Adrenal gland (tissue), 5 donors: ENCODE measurements around the gene RPS28.

Experiments used
- POLR2A ChIP-seq, 2 donors: fragments of 450-650 bp; IDR thresholded peaks; one replicate each; pipeline ENCODE4 v1.6.1; 2017; ENCODE audit warnings: antibody characterized with exemption in 2 of 2, mild to moderate bottlenecking in 2 of 2, moderate library complexity in 1 of 2
- TF ChIP-seq, protein P1 (sequence below), 6 experiments: fragments of 450-650 bp in 4 of 6; fragments of 200-600 bp in 2 of 6; sonication (generic) in 1 of 6; IDR thresholded peaks; 1 replicate in 5 of 6; 2 replicates in 1 of 6; pipeline versions ENCODE4 v1.5.1 to v1.8.0; 2016 to 2021; ENCODE audit warnings: antibody characterized with exemption in 6 of 6, mild to moderate bottlenecking in 2 of 6, moderate library complexity in 1 of 6
- donor health status: DM: no; HTN: no; CAD: no.

DNA sequence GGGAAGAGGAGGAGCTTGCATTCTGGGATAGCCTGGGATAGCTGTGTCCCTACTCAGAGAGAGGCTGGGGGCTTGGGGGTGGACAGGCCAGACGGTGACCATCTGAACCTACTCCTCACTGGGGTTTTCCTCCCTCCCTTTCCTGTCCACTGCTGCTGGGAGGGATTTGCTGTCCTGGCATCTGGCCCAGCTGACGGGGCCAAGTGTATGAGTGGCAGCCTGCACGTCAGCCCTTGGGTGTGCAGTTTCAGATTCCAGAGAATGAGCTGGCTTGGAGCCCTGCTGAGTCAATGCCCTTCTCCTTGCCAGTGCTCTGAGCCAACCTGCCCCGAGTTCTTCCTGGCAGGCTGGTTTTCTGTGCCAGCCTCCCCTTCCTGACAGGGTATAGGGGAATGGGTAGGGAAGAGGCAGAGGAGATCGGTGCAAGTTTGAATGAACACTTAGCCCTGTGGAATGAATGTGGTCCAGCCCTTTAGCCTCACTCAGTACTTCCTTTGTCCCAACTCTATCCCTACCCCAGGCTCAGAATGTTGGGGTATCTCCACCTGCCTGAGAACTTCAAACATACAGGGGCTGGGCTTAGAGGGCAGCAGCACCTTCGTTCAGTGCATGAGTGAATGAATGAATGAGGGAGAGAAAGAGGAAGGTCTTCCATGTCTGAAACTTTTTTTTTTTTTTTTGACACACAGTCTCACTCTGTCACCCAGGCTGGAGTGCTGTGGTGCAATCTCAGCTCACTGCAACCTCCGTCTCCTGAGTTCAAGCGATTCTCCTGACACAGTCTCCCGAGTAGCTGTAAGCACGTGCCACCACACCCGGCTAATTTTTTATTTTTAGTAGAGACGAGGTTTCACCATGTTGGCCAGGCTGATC lies 40.9 kb downstream of the RPS28 start:
- TF ChIP-seq, protein P1, sequence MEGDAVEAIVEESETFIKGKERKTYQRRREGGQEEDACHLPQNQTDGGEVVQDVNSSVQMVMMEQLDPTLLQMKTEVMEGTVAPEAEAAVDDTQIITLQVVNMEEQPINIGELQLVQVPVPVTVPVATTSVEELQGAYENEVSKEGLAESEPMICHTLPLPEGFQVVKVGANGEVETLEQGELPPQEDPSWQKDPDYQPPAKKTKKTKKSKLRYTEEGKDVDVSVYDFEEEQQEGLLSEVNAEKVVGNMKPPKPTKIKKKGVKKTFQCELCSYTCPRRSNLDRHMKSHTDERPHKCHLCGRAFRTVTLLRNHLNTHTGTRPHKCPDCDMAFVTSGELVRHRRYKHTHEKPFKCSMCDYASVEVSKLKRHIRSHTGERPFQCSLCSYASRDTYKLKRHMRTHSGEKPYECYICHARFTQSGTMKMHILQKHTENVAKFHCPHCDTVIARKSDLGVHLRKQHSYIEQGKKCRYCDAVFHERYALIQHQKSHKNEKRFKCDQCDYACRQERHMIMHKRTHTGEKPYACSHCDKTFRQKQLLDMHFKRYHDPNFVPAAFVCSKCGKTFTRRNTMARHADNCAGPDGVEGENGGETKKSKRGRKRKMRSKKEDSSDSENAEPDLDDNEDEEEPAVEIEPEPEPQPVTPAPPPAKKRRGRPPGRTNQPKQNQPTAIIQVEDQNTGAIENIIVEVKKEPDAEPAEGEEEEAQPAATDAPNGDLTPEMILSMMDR (IDR thresholded peaks at IDR 0.05): no peak
- no peak for TF ChIP-seq POLR2A (IDR thresholded peaks at IDR 0.05)
